T-helper 2 cell (primary cell): Measurements from ENCODE around the gene NUMBL.
"Not testable (repeated sequence)": the region's sequence is repeated elsewhere in the genome, so short reads cannot be mapped to it uniquely, and the experiment has no call there.

Experiments used
- DNase-seq, 5 experiments: peaks; one replicate each; pipeline versions ENCODE4 v3.0.0 to v3.0.0-alpha.2; 2012 to 2022

Gene NUMBL

GRCh38 chr19:40626918-40627317, 63.5 kb downstream of the NUMBL start:
- no peak for DNase-seq

- DNase-seq = no peak
Measured at GRCh38 chr19:40625406-40626120, 64.9 kb downstream of the NUMBL start.

GRCh38 chr19:40624369-40625153, 65.9 kb downstream of the NUMBL start:
- not testable (repeated sequence) for DNase-seq

GRCh38 chr19:40623403-40624251, 66.8 kb downstream of the NUMBL start:
- DNase-seq = no peak

- no peak for DNase-seq
Measured at GRCh38 chr19:40622773-40623075, 67.7 kb downstream of the NUMBL start.

- no peak for DNase-seq
Measured at GRCh38 chr19:40621966-40622772, 68.3 kb downstream of the NUMBL start.

GRCh38 chr19:40621283-40621682, 69.2 kb downstream of the NUMBL start:
- no peak for DNase-seq

GRCh38 chr19:40620161-40620485, 70.3 kb downstream of the NUMBL start:
- DNase-seq = no peak

- no peak for DNase-seq
Measured at GRCh38 chr19:40619333-40620160, 70.9 kb downstream of the NUMBL start.

- DNase-seq = no peak
Measured at GRCh38 chr19:40617961-40618360, 72.5 kb downstream of the NUMBL start.

GRCh38 chr19:40616941-40617340, 73.5 kb downstream of the NUMBL start:
- no peak for DNase-seq

GRCh38 chr19:40616178-40616577, 74.3 kb downstream of the NUMBL start:
- no peak for DNase-seq
